Epithelial cell of prostate (primary cell): ENCODE results near the gene PPIA.
"Not testable (repeated sequence)": the region's sequence is repeated elsewhere in the genome, so short reads cannot be mapped to it uniquely, and the experiment has no call there.

ENCODE experiments used
- DNase-seq: peaks from one replicate; pipeline ENCODE4 v3.0.0-alpha.2; 2011; ENCODE audit warnings: low read depth, low spot score
- H3K27ac ChIP-seq: fragments of 450-650 bp; 2 replicates; pipeline ENCODE4 v1.5.1; 2017; ENCODE audit warnings: mild to moderate bottlenecking

PPIA gene

GRCh38 chr7:44762726-44763522, 33.6 kb upstream of the PPIA start:
- no peak overlapping the region for H3K27ac ChIP-seq

GRCh38 chr7:44764081-44764480, 32.4 kb upstream of the PPIA start:
- DNase-seq: no peak
- no peak overlapping the region for H3K27ac ChIP-seq

More at GRCh38 chr7:44762726-44763522, 33.6 kb upstream of the PPIA start:
- DNase-seq: no peak

GRCh38 chr7:44764665-44765578, 31.6 kb upstream of the PPIA start:
- no peak overlapping the region for H3K27ac ChIP-seq
- DNase-seq: no peak

GRCh38 chr7:44765579-44766415, 30.7 kb upstream of the PPIA start:
- DNase-seq: no peak

GRCh38 chr7:44766416-44766801, 30.1 kb upstream of the PPIA start:
- H3K27ac ChIP-seq: no peak overlapping the region

More at GRCh38 chr7:44765579-44766415, 30.7 kb upstream of the PPIA start:
- H3K27ac ChIP-seq: no peak overlapping the region

GRCh38 chr7:44767134-44767911, 29.2 kb upstream of the PPIA start:
- no peak for DNase-seq
- no peak overlapping the region for H3K27ac ChIP-seq

More at GRCh38 chr7:44766416-44766801, 30.1 kb upstream of the PPIA start:
- no peak for DNase-seq

- no peak for DNase-seq
- H3K27ac ChIP-seq: no peak overlapping the region
These were observed 28.4 kb upstream of the PPIA start for GRCh38 chr7:44767912-44768627.

- no peak overlapping the region for H3K27ac ChIP-seq
- no peak for DNase-seq
These were observed 27.7 kb upstream of the PPIA start for GRCh38 chr7:44768628-44769371.

GRCh38 chr7:44769376-44769775, 27.1 kb upstream of the PPIA start:
- DNase-seq: no peak
- H3K27ac ChIP-seq: no peak overlapping the region

- H3K27ac ChIP-seq: no peak overlapping the region
- DNase-seq: peak; percentile 5
These were observed 26.6 kb upstream of the PPIA start for GRCh38 chr7:44769776-44770294.

GRCh38 chr7:44771358-44771757, 25.1 kb upstream of the PPIA start:
- DNase-seq: no peak
- H3K27ac ChIP-seq: no peak overlapping the region

- DNase-seq: no peak
- H3K27ac ChIP-seq: no peak overlapping the region
These were observed 24.0 kb upstream of the PPIA start for GRCh38 chr7:44772440-44772839.

- DNase-seq: no peak
- H3K27ac ChIP-seq: no peak overlapping the region
These were observed 23.6 kb upstream of the PPIA start for GRCh38 chr7:44772867-44773266.

- not testable (repeated sequence) for H3K27ac ChIP-seq, DNase-seq
These were observed 22.0 kb upstream of the PPIA start for GRCh38 chr7:44774486-44774885.

GRCh38 chr7:44775383-44776107, 20.9 kb upstream of the PPIA start:
- no peak for DNase-seq
- H3K27ac ChIP-seq: no peak overlapping the region

GRCh38 chr7:44776211-44776610, 20.3 kb upstream of the PPIA start:
- no peak for DNase-seq
- no peak overlapping the region for H3K27ac ChIP-seq

GRCh38 chr7:44782460-44782859, 14.0 kb upstream of the PPIA start:
- no peak overlapping the region for H3K27ac ChIP-seq
- no peak for DNase-seq
